HEK293T (cell line): ENCODE results near the gene ROR1.

Experiments used
- BHLHE40 ChIP-seq: fragments of 450-650 bp; IDR thresholded peaks from 2 replicates; pipeline ENCODE4 v1.6.1; 2016; ENCODE audit warnings: mild to moderate bottlenecking, moderate library complexity, borderline replicate concordance
- CTBP1 ChIP-seq: fragments of 450-650 bp; IDR thresholded peaks from 2 replicates; pipeline ENCODE4 v1.6.1; 2016; ENCODE audit warnings: borderline replicate concordance
- ELF4 ChIP-seq: fragments of 450-650 bp; IDR thresholded peaks from 2 replicates; pipeline ENCODE4 v1.6.1; 2017; ENCODE audit warnings: antibody characterized with exemption
- FOXA1 ChIP-seq: fragments of 450-650 bp; IDR thresholded peaks from 2 replicates; pipeline ENCODE4 v1.6.1; 2016; ENCODE audit warnings: mild to moderate bottlenecking
- FOXM1 ChIP-seq: fragments of 450-650 bp; IDR thresholded peaks from 2 replicates; pipeline ENCODE4 v1.6.1; 2017; ENCODE audit warnings: mild to moderate bottlenecking, borderline replicate concordance
- HDGF ChIP-seq: fragments of 450-650 bp; IDR thresholded peaks from 2 replicates; pipeline ENCODE4 v1.6.1; 2017; ENCODE audit warnings: antibody characterized with exemption, borderline replicate concordance
- SP1 ChIP-seq: fragments of 450-650 bp; IDR thresholded peaks from 2 replicates; pipeline ENCODE4 v1.6.1; 2017
- SUZ12 ChIP-seq: fragments of 450-650 bp; IDR thresholded peaks from 2 replicates; pipeline ENCODE4 v1.6.1; 2016; ENCODE audit warnings: mild to moderate bottlenecking
- TARDBP ChIP-seq: fragments of 450-650 bp; IDR thresholded peaks from 2 replicates; pipeline ENCODE4 v1.6.1; 2016
- TF ChIP-seq, protein P1 (sequence below): fragments of 450-650 bp; IDR thresholded peaks from 2 replicates; pipeline ENCODE4 v1.6.1; 2016

DNA sequence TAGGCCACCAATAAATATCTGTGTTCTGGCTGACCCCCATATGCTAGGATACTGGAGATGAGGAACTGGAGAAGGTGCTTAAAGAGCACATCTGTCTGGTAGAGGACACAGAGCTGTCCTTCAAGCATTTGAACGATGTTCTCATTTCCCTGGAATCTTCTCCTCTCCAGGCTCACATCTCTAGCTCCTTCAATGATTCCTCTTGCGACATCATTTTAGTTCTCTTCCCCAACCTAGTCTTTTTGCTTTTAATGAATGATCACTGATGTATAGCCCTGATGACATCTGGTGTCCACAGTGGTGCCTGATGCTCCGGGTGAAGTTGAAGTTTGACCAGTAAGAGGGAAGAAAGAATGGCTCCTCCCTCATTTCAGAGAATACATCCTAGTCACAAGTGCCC lies 348.8 kb downstream of the ROR1 start:
- TF ChIP-seq, protein P1, sequence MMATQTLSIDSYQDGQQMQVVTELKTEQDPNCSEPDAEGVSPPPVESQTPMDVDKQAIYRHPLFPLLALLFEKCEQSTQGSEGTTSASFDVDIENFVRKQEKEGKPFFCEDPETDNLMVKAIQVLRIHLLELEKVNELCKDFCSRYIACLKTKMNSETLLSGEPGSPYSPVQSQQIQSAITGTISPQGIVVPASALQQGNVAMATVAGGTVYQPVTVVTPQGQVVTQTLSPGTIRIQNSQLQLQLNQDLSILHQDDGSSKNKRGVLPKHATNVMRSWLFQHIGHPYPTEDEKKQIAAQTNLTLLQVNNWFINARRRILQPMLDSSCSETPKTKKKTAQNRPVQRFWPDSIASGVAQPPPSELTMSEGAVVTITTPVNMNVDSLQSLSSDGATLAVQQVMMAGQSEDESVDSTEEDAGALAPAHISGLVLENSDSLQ = no peak
- TF ChIP-seq FOXM1 (no peak), ELF4 (no peak), SP1 (no peak), BHLHE40 (no peak), SUZ12 (no peak), TARDBP (no peak), HDGF (no peak), FOXA1 (no peak), CTBP1 (no peak)
